KMS-11 (cell line): ENCODE data around the gene CACNG4.

Experiments
- H2AFZ ChIP-seq: fragments of 200-600 bp; sonication (generic); 2 replicates; pipeline ENCODE4 v1.6.1; 2016; ENCODE audit warnings: antibody characterized with exemption, mixed run types, low read depth
- H3K27ac ChIP-seq: fragments of 200-600 bp; sonication (generic); 2 replicates; pipeline ENCODE4 v1.6.1; 2016; ENCODE audit warnings: mild to moderate bottlenecking, mixed run types
- H3K27me3 ChIP-seq: fragments of 200-600 bp; sonication (generic); 2 replicates; pipeline ENCODE4 v1.6.1; 2017; ENCODE audit warnings: mild to moderate bottlenecking, low read depth, mixed run types, moderate library complexity; ENCODE audit not compliant: insufficient read depth
- H3K36me3 ChIP-seq: fragments of 200-600 bp; sonication (generic); 2 replicates; pipeline ENCODE4 v1.6.1; 2017; ENCODE audit warnings: mild to moderate bottlenecking, mixed run types; ENCODE audit not compliant: insufficient read depth
- H3K4me1 ChIP-seq: fragments of 200-600 bp; sonication (generic); 2 replicates; pipeline ENCODE4 v1.6.1; 2016; ENCODE audit warnings: mild to moderate bottlenecking, low read depth, mixed run types; ENCODE audit not compliant: poor library complexity, severe bottlenecking
- H3K4me2 ChIP-seq: fragments of 200-600 bp; sonication (generic); 2 replicates; pipeline ENCODE4 v1.7.0; 2016; ENCODE audit warnings: mild to moderate bottlenecking, mixed run types
- H3K4me3 ChIP-seq: fragments of 200-600 bp; sonication (generic); IDR thresholded peaks from 2 replicates; pipeline ENCODE4 v1.6.1; 2017; ENCODE audit warnings: low read depth, low read length, mixed read lengths; ENCODE audit not compliant: insufficient read depth
- H3K79me2 ChIP-seq: fragments of 200-600 bp; sonication (generic); 2 replicates; pipeline ENCODE4 v1.6.1; 2016; ENCODE audit warnings: low read depth, mixed run types; ENCODE audit not compliant: insufficient read depth
- H3K9ac ChIP-seq: fragments of 200-600 bp; sonication (generic); 2 replicates; pipeline ENCODE4 v1.6.1; 2016; ENCODE audit warnings: mild to moderate bottlenecking, mixed run types
- H4K20me1 ChIP-seq: fragments of 200-600 bp; sonication (generic); 2 replicates; pipeline ENCODE4 v1.6.1; 2016; ENCODE audit warnings: mild to moderate bottlenecking, mixed run types; ENCODE audit not compliant: insufficient read depth
- TF ChIP-seq, protein P1 (sequence below): fragments of 200-600 bp; sonication (generic); conservative IDR thresholded peaks from 2 replicates; pipeline ENCODE4 v1.6.1; 2017; ENCODE audit warnings: low read depth, mild to moderate bottlenecking, antibody characterized with exemption, low read length, moderate library complexity, mixed read lengths

CACNG4 gene

GRCh38 chr17:66925811-66926500, 38.6 kb upstream of the CACNG4 start:
- H2AFZ ChIP-seq: no peak overlapping the region
- no peaks in the 10 kb centered on the region for H3K27me3 ChIP-seq
- no peaks in the 10 kb centered on the region for H3K79me2 ChIP-seq
- H3K36me3 ChIP-seq: no peaks in the 10 kb centered on the region
- no peak overlapping the region for H3K27ac ChIP-seq
- no peaks in the 10 kb centered on the region for H3K4me1 ChIP-seq
- TF ChIP-seq, protein P1, sequence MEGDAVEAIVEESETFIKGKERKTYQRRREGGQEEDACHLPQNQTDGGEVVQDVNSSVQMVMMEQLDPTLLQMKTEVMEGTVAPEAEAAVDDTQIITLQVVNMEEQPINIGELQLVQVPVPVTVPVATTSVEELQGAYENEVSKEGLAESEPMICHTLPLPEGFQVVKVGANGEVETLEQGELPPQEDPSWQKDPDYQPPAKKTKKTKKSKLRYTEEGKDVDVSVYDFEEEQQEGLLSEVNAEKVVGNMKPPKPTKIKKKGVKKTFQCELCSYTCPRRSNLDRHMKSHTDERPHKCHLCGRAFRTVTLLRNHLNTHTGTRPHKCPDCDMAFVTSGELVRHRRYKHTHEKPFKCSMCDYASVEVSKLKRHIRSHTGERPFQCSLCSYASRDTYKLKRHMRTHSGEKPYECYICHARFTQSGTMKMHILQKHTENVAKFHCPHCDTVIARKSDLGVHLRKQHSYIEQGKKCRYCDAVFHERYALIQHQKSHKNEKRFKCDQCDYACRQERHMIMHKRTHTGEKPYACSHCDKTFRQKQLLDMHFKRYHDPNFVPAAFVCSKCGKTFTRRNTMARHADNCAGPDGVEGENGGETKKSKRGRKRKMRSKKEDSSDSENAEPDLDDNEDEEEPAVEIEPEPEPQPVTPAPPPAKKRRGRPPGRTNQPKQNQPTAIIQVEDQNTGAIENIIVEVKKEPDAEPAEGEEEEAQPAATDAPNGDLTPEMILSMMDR: no peak
- H4K20me1 ChIP-seq: no peaks in the 10 kb centered on the region
- H3K9ac ChIP-seq: no peak overlapping the region
- no peak overlapping the region for H3K4me2 ChIP-seq
- no peak overlapping the region for H3K4me3 ChIP-seq

- Histone ChIP-seq H3K9ac (no peak overlapping the region), H3K27me3 (no peaks in the 10 kb centered on the region), H3K4me2 (no peak overlapping the region), H3K79me2 (no peaks in the 10 kb centered on the region), H3K4me3 (no peak overlapping the region), H3K4me1 (no peaks in the 10 kb centered on the region), H4K20me1 (no peaks in the 10 kb centered on the region), H2AFZ (no peak overlapping the region), H3K27ac (no peak overlapping the region), H3K36me3 (no peaks in the 10 kb centered on the region)
- TF ChIP-seq, protein P1: no peak
These were observed 35.6 kb upstream of the CACNG4 start for GRCh38 chr17:66928949-66929348.

DNA sequence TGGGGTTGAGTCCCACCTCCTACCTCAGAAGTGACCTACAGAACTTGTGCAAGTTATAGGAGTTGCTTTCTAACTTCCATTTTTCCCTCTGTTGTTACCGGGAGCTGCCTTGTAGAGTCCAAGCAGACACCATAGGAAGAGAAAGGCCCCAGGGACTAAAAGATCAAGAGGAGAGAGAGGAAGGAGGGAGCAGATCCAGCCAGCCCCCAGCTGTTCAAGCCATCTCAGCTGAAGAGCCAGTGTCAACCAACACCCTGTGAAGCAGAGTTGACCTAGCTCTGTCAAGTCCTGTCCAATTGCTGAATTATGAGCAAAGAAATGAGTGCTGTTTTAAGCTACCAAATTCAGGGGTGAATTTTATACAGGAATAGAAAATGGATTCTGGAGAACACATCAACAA, 34.9 kb upstream of the CACNG4 start:
- Histone ChIP-seq H3K79me2 (no peaks in the 10 kb centered on the region), H3K27me3 (no peaks in the 10 kb centered on the region), H3K4me2 (no peak overlapping the region), H3K4me1 (no peaks in the 10 kb centered on the region), H3K36me3 (no peaks in the 10 kb centered on the region), H3K9ac (no peak overlapping the region), H2AFZ (no peak overlapping the region), H3K27ac (no peak overlapping the region), H3K4me3 (no peak overlapping the region), H4K20me1 (no peaks in the 10 kb centered on the region)
- TF ChIP-seq, protein P1: no peak

GRCh38 chr17:66930933-66931332, 33.6 kb upstream of the CACNG4 start:
- Histone ChIP-seq H3K4me1 (no peaks in the 10 kb centered on the region), H3K27ac (no peak overlapping the region), H3K36me3 (no peaks in the 10 kb centered on the region), H4K20me1 (no peaks in the 10 kb centered on the region), H2AFZ (no peak overlapping the region), H3K4me3 (no peak overlapping the region), H3K27me3 (no peaks in the 10 kb centered on the region), H3K9ac (no peak overlapping the region), H3K79me2 (no peaks in the 10 kb centered on the region), H3K4me2 (no peak overlapping the region)
- TF ChIP-seq, protein P1: no peak
